DMS114 treated with DMSO at 0.1 percent for 48 hours (cell line): Measurements from ENCODE around the gene GATAD2B.

Experiments
- DNase-seq: peaks from one replicate; lab custom pipeline; 2025; ENCODE audit not compliant: unreplicated experiment; lab: John Stamatoyannopoulos, UW

Gene GATAD2B

DNA sequence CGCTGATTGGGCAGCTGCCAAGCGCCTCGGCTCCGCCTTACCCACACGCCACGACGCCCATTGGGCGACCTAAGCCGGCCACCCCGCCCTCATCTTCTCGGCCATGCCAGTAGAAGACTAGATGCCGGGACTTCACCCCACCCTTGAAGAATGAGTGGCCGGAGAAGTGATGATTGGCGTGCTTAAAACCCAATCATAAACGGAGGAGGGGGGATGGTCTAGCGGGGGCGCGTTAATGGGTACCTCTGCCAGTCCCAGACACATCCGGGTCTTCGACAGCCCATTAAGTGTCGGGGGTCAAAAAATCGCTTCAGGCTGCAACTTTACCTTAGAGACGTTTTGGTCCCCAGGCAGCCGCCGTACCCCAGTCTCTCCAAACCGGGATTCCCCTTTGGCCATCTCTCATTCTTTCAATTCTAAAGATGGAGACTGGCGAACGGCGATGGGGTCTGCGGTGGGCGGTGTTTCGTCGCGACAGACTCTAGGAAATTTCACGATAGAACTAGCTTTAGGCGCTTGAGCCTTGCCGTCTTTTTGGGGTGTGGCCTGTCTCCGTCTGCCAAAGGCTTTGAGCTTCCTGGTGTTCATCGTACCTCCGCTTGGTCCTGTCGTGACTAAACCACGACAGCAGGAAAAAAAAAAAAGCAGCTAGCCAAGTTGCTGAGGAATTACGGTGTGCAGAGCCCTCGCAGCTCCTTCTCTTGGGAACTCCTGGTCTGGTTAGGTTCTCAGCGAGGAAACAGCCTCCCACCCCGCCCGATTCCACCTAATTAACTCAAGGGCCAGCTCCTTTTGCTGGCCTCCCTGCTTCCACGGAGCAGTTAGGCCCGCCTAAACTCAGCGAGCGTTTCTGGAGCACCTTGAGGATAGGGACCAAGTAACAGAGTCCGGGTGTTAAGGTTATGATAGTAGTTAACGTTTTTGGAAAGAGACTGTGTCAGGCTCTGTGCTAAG is at the start of gene GATAD2B:
Gene GATAD2B (minus strand): TSS at position 1 of the 954 bp plus-strand sequence. CDS start 94,625 bp downstream, outside the sequence.
- DNase-seq = peak; percentile 100

DNA sequence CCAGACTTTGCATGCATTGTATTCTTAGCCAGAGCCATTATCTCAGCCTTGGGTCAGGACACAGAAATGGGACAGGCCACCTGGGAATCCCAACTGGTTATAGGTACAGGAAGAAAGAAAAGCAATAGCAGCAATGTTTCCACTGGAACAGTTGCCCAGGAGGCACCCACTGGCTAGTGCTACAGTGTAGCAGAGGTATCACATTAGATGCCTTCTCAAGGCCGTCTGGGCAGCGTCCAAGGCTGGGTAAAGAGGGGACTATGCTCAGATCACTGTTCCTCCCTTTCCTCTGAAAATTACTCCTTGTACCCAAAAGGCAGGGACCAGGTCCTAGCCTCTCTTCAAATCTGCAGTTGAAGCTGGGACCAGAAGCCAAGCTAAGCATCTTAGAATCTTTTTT is 47.6 kb upstream of the GATAD2B start:
- DNase-seq = no peak

DNA sequence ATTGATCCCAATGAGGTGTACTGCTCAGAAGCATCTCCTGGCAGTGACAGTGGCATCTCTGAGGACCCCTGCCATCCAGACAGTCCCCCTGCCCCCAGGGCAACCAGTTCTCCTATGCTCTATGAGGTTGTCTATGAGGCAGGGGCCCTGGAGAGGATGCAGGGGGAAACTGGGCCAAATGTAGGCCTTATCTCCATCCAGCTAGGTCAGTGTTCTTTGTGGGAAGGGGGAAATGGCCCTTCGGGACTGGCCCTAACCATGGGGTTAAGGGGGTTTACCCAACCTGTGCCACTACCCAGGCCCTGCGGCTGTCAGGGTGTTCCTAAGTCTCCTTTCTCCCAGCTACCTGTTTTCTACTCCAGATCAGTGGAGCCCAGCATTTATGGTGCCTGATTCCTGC is 46.2 kb upstream of the GATAD2B start:
- DNase-seq = no peak

DNA sequence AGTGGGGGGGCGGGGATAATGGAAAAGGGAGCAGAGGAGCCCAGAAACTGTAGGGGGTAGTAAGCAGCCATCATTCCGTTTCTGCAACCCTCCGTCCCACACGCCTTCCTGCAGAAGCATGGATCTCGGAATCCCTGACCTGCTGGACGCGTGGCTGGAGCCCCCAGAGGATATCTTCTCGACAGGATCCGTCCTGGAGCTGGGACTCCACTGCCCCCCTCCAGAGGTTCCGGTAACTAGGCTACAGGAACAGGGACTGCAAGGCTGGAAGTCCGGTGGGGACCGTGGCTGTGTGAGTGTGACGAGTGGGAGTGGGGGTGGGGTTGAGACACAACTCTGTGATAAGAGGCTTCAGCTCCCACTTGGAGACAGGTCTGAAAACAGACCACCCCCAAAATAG is 45.6 kb upstream of the GATAD2B start:
- DNase-seq = no peak

DNA sequence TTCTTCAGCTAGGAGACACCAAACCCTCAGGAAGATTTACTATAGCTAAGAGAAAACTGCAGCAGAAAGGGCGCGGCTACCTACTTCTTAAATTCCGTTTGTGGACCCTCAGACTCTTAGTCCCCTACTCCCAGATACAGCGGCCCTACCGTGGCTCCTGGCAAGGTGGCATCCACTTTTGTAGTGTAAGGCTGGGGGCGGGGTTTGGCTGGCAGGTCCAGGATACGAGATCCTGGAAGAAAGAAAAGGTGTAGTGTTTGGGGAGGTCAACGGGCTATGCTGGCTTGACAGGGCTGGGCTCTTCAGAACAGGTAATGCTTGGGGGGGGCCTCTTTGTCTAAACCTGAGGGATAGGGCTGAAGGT is 45.2 kb upstream of the GATAD2B start:
- no peak for DNase-seq

DNA sequence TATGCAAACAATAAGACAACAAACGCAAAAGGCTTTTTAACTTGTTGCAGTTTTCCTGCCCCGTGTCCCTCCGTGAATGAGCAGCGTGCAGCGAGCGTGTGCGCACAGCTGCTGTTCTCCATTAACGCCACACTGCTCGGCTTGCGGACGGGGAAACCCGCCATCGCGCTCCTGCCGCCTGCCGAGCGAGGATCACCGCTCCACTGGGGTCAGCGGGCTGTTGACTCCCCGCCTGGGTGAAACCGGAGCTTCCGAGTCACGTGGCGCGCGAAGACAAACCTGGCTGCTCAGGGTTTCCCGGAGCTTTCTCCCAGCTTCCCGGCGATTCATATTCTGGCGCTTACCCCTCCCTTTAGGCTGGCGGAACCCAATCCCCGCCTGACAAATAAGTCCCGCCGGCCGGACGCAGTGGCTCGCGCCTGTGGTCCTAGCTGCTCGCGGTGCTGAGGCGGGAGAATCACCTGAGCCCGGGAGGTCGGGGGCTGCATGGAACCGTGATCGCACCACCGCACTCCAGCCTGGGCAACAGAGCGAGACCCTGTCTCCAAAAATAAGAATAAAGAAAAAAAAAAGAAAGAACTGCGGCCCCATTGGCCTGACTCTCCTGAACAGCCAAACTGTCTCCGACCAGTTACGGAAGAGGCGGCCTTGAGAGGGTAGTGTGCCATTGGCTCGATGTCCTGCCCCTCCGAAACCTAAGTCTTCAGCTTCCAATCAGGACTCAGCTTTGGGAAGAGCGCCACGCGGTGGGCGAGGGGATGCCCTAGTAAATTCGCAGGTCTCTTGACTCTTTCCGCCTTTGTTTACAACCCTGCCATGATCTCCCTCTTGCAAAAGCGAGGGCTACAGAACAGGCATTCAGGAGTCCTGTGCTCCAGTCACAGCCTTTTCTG is 44.6 kb upstream of the GATAD2B start, which contains the start of gene CREB3L4:
Gene CREB3L4 (plus strand): TSS at position 796 of the 893 bp plus-strand sequence. CDS start 624 bp downstream, outside the sequence.
- DNase-seq = peak; percentile 99

DNA sequence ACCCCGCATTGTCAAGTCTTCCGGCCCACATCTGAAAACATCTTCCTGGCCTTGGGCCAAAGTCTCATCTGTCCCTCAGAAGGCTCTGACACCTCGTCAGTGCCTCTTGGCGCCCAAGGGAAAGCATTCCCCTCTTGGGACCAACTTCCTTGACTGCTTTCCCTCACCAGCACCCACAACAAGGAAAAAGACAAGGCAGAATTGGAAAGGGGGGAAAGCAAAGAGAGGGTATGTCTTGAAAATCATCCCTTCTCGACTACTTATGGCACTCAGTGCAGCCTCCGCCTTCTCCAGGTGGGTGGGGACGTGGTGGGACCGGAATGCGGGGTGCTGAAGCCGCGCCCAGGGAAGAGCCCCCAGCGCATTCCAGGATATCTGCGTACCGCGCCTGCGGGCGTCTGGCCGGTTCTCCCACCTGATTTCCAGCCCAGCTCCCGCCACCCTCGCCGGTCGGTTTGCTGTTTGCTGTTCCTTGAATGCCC is 41.1 kb upstream of the GATAD2B start:
- no peak for DNase-seq

DNA sequence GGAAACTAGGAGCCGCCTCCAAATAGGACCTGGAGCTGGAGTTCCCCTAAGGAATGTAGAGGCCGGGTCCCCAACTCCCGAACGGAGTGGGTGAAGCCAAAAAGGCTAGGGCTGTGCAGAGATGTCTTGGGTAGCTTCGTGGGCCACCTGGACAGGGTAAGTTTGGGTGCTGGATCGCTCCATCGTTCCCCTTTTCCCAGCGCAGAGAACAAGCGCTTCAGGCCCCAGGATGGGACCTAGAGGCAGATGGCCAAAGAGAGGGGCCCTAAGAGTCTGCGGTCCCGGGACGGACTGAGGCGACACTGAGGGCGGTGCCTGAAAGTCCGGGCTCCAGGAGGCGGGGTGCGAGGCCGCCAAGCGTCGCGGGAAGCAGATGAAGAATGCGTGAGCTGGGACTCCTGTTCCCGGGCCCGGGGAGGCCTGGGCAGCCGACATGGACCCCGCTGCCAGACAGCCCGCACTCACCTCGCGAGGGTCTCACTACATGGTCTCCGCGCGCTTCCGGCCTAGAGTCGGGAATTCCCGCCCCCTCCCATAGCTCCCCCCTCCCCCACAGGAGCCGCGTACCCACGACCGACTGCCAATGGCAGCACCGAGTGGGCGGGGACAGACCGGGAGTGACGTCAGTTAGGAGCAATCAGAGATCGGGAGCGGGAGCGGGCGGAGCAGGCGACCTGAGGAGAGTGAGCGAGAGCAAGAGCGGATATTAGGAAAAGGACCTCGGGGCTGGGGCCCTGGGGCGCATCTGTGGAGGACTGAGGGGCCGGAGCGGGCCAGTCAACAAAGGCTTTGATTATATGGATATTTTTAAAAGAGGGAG is 40.5 kb upstream of the GATAD2B start, which contains the start of gene SLC39A1:
Gene SLC39A1 (minus strand): TSS at position 508 of the 820 bp plus-strand sequence. CDS start 822 bp downstream, outside the sequence.
- DNase-seq = peak; percentile 99

DNA sequence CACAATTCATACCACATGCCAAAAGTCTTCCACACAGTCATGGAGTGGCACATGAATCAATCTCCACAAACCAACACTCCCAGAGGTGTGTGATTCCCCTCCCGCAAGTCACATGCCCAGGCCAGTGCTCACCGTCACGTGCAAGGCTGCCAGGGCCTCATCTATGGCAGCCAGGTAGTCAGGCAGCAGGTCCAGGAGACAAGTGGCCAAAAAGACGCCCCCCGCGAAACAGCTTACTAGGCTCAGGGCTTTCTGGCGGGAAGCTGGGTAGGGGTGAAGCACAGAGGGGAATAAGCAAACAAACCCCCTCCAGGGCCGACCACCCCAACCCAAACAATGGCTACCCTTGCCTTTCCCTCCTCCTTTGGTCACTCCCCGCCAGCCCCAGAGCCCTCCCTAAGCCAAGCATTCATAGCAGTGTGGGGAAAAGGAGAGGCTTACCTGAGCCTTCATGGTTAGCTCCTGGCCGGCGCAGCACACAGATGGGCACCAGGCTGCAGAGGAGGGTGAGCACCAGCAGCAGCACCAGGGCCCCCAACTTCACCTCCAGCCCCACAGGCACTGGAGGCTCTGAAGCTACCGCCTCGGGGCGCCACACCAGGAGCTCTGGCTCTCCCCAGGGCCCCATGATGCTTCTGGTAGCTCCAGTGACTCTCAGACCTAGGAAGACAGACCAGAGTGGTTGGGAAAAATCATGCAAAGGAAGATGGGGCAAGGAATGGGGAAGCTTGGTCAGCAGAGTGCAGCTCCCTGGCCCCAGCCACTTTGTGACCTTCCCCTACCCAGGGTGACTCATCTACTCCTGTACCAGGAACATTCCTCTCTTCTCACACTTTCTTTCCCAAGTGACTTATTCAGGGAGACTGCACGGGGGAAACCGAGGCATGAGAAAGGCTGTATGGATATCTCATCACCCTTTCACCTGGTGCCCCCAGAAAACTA is 39.6 kb upstream of the GATAD2B start:
- no peak for DNase-seq

DNA sequence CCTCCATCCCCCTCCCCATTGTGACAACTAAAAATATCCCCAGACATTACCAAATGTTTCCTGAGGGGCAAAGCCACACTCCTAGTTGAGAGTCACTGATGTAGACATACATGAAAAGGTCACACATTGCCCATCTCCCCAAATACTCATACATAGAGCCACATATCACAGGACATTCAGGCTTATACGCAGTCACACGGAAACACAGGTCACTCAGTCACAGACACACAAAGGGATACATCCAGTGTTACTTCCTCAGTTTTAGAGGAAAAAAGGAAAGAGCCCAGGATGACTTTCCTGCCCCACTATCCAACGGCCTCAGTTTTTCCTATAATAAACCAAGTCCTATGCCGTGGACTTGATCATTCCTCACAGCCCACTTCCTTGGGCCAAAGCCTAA is 38.6 kb upstream of the GATAD2B start:
- DNase-seq = no peak

DNA sequence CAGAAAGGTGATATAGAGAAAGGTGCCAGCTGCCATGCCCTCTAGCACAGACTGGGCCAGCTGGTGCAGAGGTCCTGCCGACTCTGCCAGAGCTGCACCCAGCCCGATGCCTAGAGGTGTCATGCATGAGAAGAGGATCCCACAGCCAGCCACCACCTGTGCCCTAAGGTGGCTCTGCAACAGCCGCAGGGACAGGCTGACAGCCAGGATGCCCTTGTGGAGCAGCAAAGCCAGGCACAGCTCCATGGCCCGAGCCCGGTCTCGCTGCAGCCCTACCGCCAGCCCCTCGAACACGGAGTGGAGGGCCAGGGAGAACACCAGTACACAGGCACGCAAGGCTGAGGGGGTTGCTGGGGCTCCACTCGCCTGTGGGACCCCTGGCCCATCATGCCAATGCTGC is 37.4 kb upstream of the GATAD2B start:
- no peak for DNase-seq

DNA sequence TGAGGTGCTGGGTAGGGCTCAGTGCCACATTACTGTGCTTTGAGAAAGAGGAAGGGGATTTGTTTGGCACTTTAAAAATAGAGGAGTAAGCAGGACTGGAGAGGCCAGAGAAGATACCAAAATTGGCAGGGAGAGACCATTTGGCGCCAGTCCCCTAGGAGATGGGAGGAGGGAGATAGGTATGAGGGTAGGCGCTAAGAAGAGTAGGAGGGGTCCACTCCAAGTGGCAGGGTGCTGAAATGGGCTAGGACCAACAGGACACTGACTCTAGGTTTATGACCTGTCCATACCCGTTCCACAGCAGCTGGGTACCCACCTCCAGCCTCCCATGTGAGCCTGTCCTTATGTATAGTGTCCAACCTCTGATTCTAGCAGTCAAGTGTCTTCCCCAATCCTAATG is 36.7 kb upstream of the GATAD2B start:
- DNase-seq = no peak

DNA sequence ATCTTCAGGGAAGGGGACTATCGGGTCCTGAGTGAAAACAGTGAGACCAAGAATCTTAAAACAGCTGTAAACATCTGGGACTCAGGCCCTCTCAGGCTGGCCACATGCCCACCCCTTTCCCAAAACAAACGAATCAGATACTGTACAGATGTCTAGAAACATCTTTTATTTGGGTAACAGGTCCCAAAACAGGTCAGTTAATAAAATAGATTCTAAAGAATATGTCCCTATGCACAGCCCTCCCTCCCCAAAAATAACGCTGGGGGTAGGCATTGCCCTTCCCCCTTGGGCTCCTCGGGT is 36.1 kb upstream of the GATAD2B start:
- no peak for DNase-seq

DNA sequence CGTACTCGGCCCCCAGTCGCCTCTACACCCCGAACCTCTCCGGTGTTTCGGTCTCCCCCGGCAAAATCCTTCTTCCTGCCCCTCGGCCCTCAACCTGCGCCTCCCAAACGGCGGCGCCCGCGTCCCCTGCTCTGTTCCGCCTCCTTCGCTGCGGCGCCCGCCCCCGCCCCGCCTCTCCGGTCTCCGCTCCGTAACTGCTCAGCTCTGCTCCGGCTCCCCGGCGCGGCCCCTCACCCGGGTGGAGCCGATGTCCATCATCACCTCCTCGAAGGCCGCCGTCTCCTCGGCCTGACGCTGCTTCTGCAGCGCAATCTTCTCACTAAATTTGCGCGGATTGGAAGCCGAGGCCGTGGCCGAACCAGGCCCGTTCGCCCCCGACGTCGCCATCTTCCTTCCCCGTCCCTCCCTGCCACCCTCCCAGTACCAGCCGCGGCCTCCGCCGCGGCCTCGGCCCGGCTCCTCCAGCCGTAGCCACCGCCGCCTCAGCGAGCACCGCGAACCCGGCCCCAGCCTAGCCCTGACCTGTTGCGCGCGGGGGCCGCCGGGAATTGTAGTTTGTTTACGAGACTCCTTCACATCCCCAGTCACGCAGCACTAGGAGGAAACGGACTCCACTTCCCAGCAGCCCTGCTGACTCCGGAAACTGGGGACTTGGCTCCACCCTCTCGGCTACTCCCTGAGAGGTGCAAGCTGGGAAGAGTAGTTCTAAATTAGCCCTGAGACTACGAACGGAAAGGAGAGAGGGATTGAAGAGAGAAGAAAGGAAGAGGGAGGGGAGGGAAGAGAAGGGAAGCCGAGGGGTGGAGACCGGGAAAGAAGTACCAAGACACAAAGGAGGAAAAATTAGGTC is 35.6 kb upstream of the GATAD2B start, which contains the start of gene CRTC2:
Gene CRTC2 (minus strand): TSS at position 502 of the 850 bp plus-strand sequence. CDS start 115 bp downstream, at position 387.
- DNase-seq = peak; percentile 100

DNA sequence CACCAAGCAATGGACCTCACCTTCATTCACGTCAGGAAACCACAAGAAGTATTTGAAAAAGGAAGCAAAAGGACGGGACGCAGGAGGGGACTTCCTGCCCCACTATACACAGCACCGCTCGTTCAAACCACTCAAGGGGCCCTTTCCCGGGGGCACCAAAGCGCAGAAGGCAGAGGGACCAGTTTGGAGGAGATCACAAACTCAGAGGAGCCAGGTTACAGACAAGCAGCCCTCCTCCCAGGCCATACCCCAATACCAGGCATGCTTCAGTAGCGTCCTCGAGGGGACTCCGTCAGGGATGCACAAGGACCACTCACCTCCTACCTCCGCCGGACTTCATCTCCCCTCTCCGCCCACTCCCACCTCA is 35.0 kb upstream of the GATAD2B start:
- DNase-seq = no peak

DNA sequence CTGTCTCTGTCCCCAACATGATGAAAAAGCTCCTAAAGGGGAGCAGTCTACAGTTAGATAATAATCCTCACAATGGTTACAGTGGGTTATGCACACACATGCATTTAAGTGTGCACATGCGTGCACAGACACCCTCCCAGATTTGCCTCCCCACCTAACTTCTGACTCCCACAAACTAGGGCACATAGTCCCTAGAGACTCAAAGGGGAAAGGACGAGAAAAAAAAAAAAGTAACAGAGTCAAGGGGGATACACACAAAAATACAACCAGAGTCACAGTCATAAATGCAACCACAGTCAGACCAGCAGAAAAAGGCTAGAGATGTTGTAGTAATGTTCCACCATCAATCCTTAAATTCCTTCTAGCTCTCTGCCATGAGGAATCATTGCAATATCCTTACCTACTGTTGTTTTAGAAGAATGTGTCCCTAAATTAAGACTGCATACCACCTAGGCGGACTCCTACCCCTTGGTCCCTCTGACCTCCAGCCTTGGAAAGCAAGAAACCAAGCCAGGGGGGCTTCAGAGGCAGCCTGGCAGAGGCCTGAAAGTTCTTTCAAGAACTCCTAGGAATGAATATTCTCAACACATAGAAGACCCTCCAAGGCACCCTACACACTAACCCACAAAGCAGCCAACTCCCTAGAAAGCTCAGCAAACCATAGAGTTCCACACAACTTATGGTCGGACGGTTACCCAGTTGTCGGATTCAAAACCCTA is 34.4 kb upstream of the GATAD2B start:
- no peak for DNase-seq

DNA sequence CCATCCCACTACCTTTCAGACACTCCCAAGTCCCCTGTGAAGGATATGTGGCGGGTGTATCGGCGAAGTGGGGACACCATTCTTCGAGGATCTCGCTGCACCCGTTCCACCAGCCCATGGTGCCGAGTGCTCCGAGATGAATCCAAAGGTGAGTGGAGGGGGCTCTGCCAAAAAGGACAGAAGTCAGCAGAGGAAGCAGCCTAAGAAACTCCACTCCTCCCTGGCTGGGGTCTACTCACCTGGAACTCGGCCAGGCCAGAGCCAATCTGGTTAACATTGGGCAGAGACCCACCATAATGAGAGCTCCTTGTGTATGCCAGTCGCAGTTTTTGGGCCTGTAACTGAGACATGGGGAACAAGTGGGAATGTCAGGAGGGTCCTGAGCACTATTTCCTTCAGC is 32.1 kb upstream of the GATAD2B start:
- DNase-seq = no peak

DNA sequence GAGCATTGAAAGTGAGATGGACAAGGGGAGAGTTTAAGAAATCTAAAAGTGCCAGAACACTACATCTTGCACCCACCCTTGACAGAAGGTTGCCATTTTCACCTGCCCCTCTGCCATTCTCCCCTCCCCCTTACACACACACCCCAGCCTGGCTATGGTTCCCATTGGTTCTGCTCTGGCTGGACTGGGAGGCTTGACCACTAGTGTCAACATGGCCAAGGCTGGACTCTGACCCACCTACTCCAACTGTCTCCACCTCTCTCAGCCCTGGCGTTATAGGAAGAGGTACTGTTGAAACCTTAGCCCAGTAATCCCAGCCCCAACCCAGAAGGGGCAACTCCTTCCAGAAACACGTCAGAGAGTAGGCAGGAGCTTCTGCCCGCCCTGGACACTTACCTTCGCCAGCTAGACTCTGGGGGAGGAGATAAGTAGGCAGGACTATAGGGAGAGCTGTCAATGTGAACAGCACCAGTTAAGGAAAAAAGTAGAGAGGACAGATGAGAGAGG is 31.1 kb upstream of the GATAD2B start:
- DNase-seq = no peak
